Breast epithelium (tissue), 4 donors: ENCODE data around the gene USP50. TPM values are rescaled to one million over a fixed set of nuclear protein-coding genes. Genes with fewer than 3 reads are reported as not detected.

Experiments used
- DNase-seq, 2 donors: peaks; one replicate each; pipeline ENCODE4 v3.0.0-alpha.2; 2019; ENCODE audit warnings: low spot score in 2 of 2
- H3K27ac ChIP-seq, 2 donors: fragments of 200-600 bp; sonication (generic) in 1 of 2; one replicate each; pipeline ENCODE4 v1.5.1; 2016 to 2019; ENCODE audit warnings: mild to moderate bottlenecking in 1 of 2
- H3K27me3 ChIP-seq, 2 donors: fragments of 200-600 bp; sonication (generic) in 1 of 2; one replicate each; pipeline versions ENCODE4 v1.5.1 to v1.6.0; 2017 to 2019; ENCODE audit warnings: control low read depth in 1 of 2, mild to moderate bottlenecking in 1 of 2
- H3K36me3 ChIP-seq: fragments of 200-600 bp; one replicate; pipeline ENCODE4 v1.5.1; 2019
- H3K4me1 ChIP-seq, 2 donors: fragments of 200-600 bp; sonication (generic); one replicate each; pipeline ENCODE4 v1.5.1; 2016 to 2019; ENCODE audit warnings: control low read depth in 1 of 2
- H3K4me3 ChIP-seq, 3 donors: fragments of 200-600 bp; sonication (generic); 1 replicate in 2 of 3; 2 replicates in 1 of 3; pipeline ENCODE4 v1.5.1; 2016 to 2019; ENCODE audit warnings: mild to moderate bottlenecking in 3 of 3, moderate library complexity in 2 of 3
- H3K9me3 ChIP-seq, 2 donors: fragments of 200-600 bp; sonication (generic) in 1 of 2; one replicate each; pipeline ENCODE4 v1.5.1; 2016 to 2019; ENCODE audit warnings: control low read depth in 1 of 2
- POLR2A ChIP-seq: fragments of 450-650 bp; IDR thresholded peaks from one replicate; pipeline ENCODE4 v1.6.1; 2016; ENCODE audit warnings: antibody characterized with exemption, mild to moderate bottlenecking, moderate library complexity
- POLR2AphosphoS5 ChIP-seq, 3 donors: sonication (generic); formaldehyde crosslinking; IDR thresholded peaks; one replicate each; pipeline ENCODE4 v1.6.1; 2017; ENCODE audit warnings: antibody characterized with exemption in 3 of 3
- intact Hi-C: fragments of 100-400 bp; cut with DNase I; formaldehyde crosslinking; loops from one replicate; pipeline ENCODE4 v1.15.1; 2023; ENCODE audit warnings: low total_unique reads
- total RNA-seq, 3 donors: library from RNA; depleted of rRNA; stranded (reverse); fragments of >200 nt; gene quantifications; one replicate each; pipeline ENCODE4 v1.1.0, GENCODE V29; 2016
- TF ChIP-seq, protein P1 (sequence below), 3 donors: fragments of 450-650 bp; IDR thresholded peaks; one replicate each; pipeline ENCODE4 v1.5.1; 2016 to 2017; ENCODE audit warnings: antibody characterized with exemption in 3 of 3, mild to moderate bottlenecking in 3 of 3, moderate library complexity in 3 of 3

Gene USP50
- total RNA-seq = 1 to 10 TPM in 2 of 3 donors, not detected in 1; 1.2 to 1.3 TPM

DNA sequence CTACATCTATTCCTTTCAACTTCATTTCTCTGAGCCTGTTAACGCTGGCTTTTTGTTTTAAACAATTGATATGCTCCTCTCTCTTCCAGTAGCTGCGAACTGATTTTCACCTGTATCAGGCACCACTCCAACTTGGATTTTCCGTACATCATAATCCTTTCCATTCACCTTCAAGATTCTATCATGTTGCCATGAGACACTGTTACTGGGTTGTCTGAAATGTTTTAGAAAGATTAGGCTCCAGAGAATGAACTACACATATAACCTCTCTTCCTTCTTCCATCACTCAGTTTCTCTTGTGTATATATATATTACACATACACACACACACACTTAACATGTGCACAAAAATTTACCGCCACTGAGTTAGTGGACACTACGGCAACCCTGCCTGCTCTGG is at the start of gene USP50:
USP50 (minus strand) TSS at position 101 of the 400 bp plus-strand sequence. CDS start 141 bp downstream, outside the sequence.
- H3K27me3 ChIP-seq = no peaks in the 10 kb centered on the region
- no peaks in the 10 kb centered on the region for H3K36me3 ChIP-seq
- H3K9me3 ChIP-seq = no peaks in the 10 kb centered on the region
- H3K4me1 ChIP-seq = no peaks in the 10 kb centered on the region
- no peak within 1 kb of the TSS for H3K4me3 ChIP-seq
- TF ChIP-seq POLR2AphosphoS5 (IDR thresholded peaks at IDR 0.05) = no peak
- TF ChIP-seq POLR2A = no peak
- TF ChIP-seq, protein P1, sequence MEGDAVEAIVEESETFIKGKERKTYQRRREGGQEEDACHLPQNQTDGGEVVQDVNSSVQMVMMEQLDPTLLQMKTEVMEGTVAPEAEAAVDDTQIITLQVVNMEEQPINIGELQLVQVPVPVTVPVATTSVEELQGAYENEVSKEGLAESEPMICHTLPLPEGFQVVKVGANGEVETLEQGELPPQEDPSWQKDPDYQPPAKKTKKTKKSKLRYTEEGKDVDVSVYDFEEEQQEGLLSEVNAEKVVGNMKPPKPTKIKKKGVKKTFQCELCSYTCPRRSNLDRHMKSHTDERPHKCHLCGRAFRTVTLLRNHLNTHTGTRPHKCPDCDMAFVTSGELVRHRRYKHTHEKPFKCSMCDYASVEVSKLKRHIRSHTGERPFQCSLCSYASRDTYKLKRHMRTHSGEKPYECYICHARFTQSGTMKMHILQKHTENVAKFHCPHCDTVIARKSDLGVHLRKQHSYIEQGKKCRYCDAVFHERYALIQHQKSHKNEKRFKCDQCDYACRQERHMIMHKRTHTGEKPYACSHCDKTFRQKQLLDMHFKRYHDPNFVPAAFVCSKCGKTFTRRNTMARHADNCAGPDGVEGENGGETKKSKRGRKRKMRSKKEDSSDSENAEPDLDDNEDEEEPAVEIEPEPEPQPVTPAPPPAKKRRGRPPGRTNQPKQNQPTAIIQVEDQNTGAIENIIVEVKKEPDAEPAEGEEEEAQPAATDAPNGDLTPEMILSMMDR (IDR thresholded peaks at IDR 0.05) = no peak
- intact Hi-C loops = no loop called here
- H3K27ac ChIP-seq = no peak within 1 kb of the TSS
- DNase-seq = no peak

- Histone ChIP-seq H3K27ac (no peak overlapping the region), H3K4me3 (no peak overlapping the region), H3K27me3 (no peaks in the 10 kb centered on the region), H3K4me1 (no peaks in the 10 kb centered on the region), H3K9me3 (no peaks in the 10 kb centered on the region), H3K36me3 (peaks cover 5% of the 10 kb centered on the region)
- no peak for DNase-seq
- TF ChIP-seq POLR2AphosphoS5 (IDR thresholded peaks at IDR 0.05) (no peak), POLR2A (no peak)
- TF ChIP-seq, protein P1 (IDR thresholded peaks at IDR 0.05) = no peak
- intact Hi-C loops = no loop called here
Measured at GRCh38 chr15:50594311-50594710, 47.8 kb upstream of the USP50 start.

- Histone ChIP-seq H3K9me3 (no peaks in the 10 kb centered on the region), H3K4me3 (no peak overlapping the region), H3K36me3 (peaks cover 5% of the 10 kb centered on the region), H3K27ac (no peak overlapping the region), H3K27me3 (no peaks in the 10 kb centered on the region), H3K4me1 (no peaks in the 10 kb centered on the region)
- no peak for TF ChIP-seq POLR2A
- TF ChIP-seq, protein P1 (IDR thresholded peaks at IDR 0.05) = no peak
- no peak for TF ChIP-seq POLR2AphosphoS5 (IDR thresholded peaks at IDR 0.05)
- intact Hi-C loops = no loop called here
- no peak for DNase-seq
Measured at GRCh38 chr15:50593761-50594160, 47.3 kb upstream of the USP50 start.

- H3K27me3 ChIP-seq = no peaks in the 10 kb centered on the region
- H3K36me3 ChIP-seq = peaks cover 11% of the 10 kb centered on the region
- TF ChIP-seq, protein P1 (IDR thresholded peaks at IDR 0.05) = no peak
- TF ChIP-seq POLR2A (no peak), POLR2AphosphoS5 (IDR thresholded peaks at IDR 0.05) (no peak)
Measured at GRCh38 chr15:50590288-50590687, 43.8 kb upstream of the USP50 start.

GRCh38 chr15:50577492-50577891 is 31.0 kb upstream of the USP50 start:
- Histone ChIP-seq H3K4me1 (no peaks in the 10 kb centered on the region), H3K36me3 (peaks cover 5% of the 10 kb centered on the region), H3K27me3 (no peaks in the 10 kb centered on the region), H3K27ac (no peak overlapping the region), H3K9me3 (no peaks in the 10 kb centered on the region), H3K4me3 (no peak overlapping the region)
- DNase-seq = no peak
- no peak for TF ChIP-seq POLR2AphosphoS5 (IDR thresholded peaks at IDR 0.05)
- TF ChIP-seq POLR2A = no peak
- TF ChIP-seq, protein P1 (IDR thresholded peaks at IDR 0.05) = no peak
- intact Hi-C loops = no loop called here

More at GRCh38 chr15:50590288-50590687, 43.8 kb upstream of the USP50 start:
- no peak overlapping the region for H3K27ac ChIP-seq
- intact Hi-C loops = no loop called here
- H3K9me3 ChIP-seq = no peaks in the 10 kb centered on the region
- H3K4me3 ChIP-seq = no peak overlapping the region
- DNase-seq = no peak
- H3K4me1 ChIP-seq = no peaks in the 10 kb centered on the region
